Fibroblast of the aortic adventitia (primary cell): ENCODE results near the gene HPN. TPM values are rescaled to one million over a fixed set of nuclear protein-coding genes. Genes with fewer than 3 reads are reported as not detected.

Experiments used
- DNase-seq: peaks from one replicate; pipeline ENCODE4 v3.0.0-alpha.2; 2010; ENCODE audit warnings: low read depth
- H3K4me3 ChIP-seq: 2 replicates; pipeline ENCODE4 v1.5.1; 2011; ENCODE audit warnings: low read depth, mild to moderate bottlenecking, control low read depth, low read length, moderate library complexity
- total RNA-seq: library from RNA; depleted of rRNA; stranded (reverse); fragments of >200 nt; gene quantifications from 2 replicates; pipeline ENCODE4 v1.2.3, GENCODE V29; 2012; ENCODE audit warnings: low replicate concordance
- TF ChIP-seq, protein P1 (sequence below): IDR thresholded peaks from 2 replicates; pipeline ENCODE4 v1.5.1; 2011; ENCODE audit warnings: mild to moderate bottlenecking, low read length, control low read depth, inconsistent platforms; ENCODE audit not compliant: insufficient read depth

The HPN gene
- total RNA-seq, 1 donor: not detected

DNA sequence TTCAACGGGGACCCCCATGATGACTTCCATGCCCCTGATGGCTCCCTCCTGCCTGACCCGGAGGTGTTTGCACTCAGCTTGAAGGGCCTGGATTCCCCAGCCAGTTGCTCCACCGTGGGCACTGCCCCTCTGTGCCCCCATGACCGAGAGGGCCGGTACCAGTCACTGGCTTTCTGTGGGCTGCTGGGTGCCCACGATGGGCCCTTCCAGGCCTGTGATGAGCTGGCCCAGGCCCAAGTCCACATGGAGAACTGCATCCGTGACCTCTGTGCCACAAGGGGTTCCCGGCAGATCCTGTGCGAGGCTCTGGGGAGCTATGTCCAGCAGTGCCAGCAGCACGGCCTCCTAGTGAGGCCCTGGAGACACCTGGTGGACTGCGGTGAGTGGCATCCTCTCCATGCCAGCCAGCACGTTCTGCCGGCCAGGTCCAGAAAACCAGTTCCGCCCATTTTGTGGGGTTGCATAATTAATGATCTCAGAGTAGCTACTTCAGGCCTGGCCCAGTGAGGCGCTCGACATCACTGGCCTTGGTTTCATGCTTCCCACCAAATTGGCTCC lies 39.2 kb downstream of the HPN start:
- no peak for DNase-seq
- H3K4me3 ChIP-seq: no peak overlapping the region
- TF ChIP-seq, protein P1, sequence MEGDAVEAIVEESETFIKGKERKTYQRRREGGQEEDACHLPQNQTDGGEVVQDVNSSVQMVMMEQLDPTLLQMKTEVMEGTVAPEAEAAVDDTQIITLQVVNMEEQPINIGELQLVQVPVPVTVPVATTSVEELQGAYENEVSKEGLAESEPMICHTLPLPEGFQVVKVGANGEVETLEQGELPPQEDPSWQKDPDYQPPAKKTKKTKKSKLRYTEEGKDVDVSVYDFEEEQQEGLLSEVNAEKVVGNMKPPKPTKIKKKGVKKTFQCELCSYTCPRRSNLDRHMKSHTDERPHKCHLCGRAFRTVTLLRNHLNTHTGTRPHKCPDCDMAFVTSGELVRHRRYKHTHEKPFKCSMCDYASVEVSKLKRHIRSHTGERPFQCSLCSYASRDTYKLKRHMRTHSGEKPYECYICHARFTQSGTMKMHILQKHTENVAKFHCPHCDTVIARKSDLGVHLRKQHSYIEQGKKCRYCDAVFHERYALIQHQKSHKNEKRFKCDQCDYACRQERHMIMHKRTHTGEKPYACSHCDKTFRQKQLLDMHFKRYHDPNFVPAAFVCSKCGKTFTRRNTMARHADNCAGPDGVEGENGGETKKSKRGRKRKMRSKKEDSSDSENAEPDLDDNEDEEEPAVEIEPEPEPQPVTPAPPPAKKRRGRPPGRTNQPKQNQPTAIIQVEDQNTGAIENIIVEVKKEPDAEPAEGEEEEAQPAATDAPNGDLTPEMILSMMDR: no peak

DNA sequence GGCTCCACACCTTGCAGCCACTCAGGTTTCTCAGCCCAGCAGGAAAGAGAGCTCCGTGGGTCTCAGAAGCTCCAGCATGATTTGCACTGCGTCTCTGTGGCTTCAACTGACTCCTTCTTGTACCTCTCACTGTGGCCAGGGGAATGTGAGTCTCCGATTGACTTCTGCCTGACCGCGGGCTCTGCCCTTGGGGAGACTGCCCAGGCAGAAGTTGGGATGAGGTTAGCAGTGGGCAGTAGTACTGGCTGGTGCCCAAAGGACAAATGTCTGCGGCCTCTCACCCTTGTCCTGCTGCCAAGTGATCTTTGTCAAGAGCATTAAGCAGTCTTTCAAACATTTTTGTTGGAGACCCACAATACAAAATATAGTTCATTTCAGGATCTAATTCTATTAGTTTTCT lies 39.7 kb downstream of the HPN start:
- no peak for DNase-seq
- TF ChIP-seq, protein P1: no peak

DNA sequence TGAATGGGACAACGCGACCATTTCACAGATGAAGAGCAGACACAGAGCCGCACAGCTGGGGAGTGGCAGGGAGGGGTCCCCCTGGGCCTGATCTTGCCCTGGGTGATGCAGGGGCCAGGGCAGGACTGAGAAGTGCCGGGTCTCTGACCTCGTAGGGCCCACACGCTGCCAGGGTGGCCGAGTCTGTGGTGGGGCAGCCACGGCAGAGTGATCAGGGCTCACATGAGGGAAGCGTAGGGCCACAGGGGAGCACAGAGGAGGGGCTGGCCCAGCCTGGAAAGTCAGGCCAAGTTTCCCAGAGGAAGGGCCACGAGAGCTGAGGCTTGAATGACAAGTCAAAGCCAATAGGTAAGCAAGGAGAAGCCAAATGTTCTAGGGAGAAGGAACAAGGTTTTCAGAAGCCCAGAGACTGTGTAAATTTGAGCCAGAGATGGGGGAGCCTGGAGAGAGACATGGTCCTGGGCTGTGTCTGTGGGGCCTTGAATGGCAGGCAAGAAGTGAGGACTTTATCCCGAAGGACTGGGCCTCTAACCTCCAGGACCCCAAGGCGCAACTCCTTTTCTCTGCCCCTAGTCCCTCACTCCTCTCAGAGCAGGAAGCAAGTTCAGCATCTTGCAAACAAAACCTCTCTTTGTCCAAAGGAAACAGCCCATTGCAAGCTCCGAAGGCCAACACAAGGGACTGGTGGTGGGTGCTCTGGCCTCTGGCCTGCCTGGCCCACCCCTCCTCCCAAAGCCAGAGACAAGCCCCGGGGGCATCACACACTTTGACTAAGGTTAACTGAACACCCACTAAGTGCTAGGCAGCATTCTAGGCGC lies 42.4 kb downstream of the HPN start:
- DNase-seq: no peak
- TF ChIP-seq, protein P1: no peak
- H3K4me3 ChIP-seq: no peak overlapping the region

More for the DNA sequence above, 39.7 kb downstream of the HPN start:
- no peak overlapping the region for H3K4me3 ChIP-seq

DNA sequence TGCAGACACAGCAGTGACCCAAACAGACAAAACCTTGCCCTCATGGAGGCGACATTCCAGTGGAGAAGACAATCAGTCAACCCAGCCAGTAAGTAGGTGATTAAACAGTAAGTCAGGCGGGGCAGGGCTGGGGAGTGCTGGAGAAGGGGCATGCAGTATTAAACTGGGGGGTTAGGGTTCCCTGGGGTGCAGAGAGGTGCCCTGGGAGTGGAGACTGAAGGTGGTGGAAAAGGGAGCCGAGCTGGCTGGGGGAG lies 42.9 kb downstream of the HPN start:
- no peak overlapping the region for H3K4me3 ChIP-seq
- DNase-seq: no peak
- TF ChIP-seq, protein P1: no peak

DNA sequence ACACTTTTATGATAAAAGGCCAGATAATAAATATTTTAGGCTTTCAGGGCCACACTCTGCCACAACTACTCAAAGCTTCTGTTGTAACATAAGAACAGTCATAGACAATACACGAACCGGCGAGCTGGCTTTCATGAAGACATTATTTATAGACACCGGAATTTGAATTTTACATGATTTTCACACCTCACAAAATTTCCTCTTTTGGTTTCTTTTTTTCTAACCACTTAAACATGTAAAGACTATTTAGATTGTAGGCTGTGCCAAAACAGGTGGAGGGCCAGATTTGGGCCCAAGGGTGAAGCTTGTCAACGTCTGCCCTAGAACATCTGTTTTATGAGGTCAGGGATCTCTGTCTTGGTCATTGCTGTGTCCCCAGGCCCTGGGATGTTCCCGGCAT lies 44.4 kb downstream of the HPN start:
- H3K4me3 ChIP-seq: no peak overlapping the region
- TF ChIP-seq, protein P1: no peak
- DNase-seq: no peak

DNA sequence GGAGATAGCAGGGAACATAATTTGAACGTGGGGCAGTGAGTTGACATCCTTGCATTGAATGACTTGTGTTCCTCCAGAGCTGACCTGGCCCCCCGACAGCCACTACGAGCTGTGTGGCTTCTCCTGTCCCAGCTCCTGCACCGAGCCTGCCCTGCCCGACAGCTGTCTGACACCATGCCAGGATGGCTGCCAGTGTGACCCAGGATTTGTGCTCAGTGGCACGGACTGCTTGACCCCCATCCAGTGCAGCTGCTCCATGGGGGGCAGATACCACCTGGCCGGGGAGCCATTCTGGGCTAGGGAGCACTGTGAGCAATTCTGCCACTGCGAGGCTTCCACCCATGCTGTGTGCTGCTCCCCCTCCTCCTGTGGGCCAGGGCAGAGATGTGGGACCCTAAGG lies 44.9 kb downstream of the HPN start:
- TF ChIP-seq, protein P1: no peak
- no peak for DNase-seq
- no peak overlapping the region for H3K4me3 ChIP-seq

DNA sequence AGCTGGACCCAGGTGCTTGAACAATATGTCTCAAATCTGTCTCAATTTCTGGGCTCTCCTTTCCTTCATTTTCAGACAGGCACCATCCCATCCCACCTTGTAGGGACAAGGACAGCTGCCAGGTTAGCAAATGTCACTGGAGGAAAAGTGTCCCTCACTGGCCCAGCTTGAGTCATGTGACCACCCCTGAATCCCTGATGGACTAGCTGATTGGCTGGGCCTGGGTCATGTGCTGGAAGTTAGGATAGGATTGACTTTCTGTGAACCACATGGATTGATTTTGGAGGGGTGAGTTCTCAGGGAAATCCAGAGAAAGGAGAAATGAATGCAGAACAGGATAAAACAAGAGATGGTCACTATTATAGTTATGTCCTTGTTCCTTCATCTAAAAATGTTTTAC lies 45.9 kb downstream of the HPN start:
- DNase-seq: no peak
- TF ChIP-seq, protein P1: no peak
- H3K4me3 ChIP-seq: no peak overlapping the region
